Fibroblast of skin of right quadriceps (primary cell): Measurements from ENCODE around the gene PIP4K2B.

Source experiments
- DNase-seq: peaks from one replicate; pipeline ENCODE4 v3.0.0-alpha.2; 2013

The PIP4K2B gene

GRCh38 chr17:38777641-38778250 is 21.6 kb downstream of the PIP4K2B start:
- no peak for DNase-seq

- no peak for DNase-seq
Observed at GRCh38 chr17:38773258-38773657, 26.1 kb downstream of the PIP4K2B start.

DNA sequence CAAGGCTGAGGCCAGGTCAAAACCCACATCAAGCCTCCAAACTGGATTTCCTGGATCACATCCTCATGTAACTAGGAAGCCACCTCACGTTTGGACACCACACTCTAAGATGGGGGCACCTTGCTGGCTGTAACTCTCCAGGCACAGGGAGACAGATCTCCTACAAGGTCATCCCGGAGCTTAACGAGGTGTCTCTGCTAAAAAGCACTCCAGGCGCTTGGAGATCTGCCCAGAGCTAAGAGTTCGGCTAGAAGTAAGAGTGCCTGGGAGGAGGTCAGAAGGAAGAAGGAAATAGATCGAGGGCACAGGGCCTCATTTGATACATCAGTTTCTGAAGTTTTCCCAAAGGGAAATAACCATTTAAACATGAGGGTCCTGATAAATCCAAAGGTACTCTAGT is 30.9 kb downstream of the PIP4K2B start:
- DNase-seq, result no peak

- DNase-seq, result no peak
Observed at GRCh38 chr17:38766341-38766740, 33.0 kb downstream of the PIP4K2B start.

- no peak for DNase-seq
Observed at GRCh38 chr17:38762231-38762630, 37.1 kb downstream of the PIP4K2B start.

- peak; percentile 23 for DNase-seq
Observed at GRCh38 chr17:38761612-38762011, 37.7 kb downstream of the PIP4K2B start.

GRCh38 chr17:38753071-38753506 is 46.3 kb downstream of the PIP4K2B start:
- no peak for DNase-seq

- DNase-seq, result peak; percentile 100
Observed at GRCh38 chr17:38752308-38753070, 46.9 kb downstream of the PIP4K2B start, which contains the start of gene PSMB3. PSMB3 (plus strand) TSS chr17:38752741; CDS start chr17:38752827, 86 bp downstream.

- DNase-seq, result peak; percentile 88
Observed at GRCh38 chr17:38751808-38752307, 47.5 kb downstream of the PIP4K2B start.

DNA sequence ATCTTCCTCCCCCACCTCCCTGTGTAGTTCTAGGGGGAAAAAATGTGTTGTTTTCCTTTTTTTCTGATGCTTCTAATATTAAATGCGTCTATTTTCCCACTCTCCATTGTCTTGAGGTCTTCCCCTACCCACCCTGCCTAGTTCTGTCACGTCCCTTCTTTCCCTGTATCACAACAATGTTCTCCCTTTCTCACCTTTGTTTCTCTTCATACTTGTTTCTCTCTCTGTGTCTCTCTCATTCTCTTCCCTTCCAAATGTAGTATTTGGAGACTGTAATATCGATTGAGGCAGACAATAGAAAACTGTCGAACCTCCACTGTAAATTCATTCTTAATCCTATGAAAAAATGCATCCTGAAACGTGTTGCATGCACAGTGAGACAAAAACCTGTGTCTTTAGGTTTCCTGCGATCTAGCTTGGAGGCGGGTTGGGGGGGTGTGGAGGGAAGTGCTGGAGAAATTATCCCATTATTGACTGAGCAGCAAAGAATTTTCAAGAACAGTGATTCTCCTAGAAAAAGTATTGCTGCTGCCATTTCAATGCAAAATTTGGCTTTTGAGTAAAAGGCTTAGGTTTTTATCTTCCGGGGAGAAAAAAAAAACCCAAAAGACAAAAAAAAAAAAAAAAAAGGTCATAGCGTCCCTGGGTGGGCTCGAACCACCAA is 48.1 kb downstream of the PIP4K2B start:
- no peak for DNase-seq

DNA sequence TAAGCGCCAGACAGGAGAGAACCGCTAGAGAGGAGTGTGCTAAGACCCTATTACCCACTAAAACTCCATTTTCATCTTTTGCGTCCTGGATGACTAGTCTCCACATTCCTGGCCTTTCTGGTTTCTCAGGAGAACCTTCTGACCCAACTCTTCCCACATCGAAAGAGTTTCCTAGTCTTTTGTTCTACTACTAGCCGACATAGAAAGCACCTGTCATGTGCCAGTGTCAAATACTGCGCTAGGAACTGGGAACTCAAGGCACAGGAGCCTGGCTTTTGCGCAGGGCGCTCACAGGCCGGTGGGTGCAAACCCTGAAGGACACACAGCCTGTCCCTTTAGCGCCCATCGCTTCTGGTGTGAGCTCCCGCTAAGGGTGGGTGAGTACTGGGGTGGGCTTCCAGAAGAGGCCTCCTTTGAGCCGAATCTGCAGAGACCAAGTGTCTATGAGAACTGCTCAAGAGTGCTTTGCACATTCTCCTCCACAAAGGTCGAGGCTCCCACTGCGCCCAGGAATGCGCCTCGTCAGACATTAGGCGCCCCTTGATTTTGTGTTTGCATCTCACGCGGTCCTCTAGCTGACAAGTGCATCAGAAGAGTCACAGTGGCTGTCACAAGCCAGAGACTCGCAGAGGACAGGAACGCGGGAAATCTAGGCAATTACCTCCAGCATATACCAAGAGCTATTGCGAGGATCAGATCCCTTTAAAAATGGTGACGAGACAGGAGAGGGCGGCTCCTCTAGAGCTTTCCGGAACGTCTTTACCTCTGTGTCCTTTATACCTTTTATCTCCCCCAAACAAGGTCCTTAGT is 48.8 kb downstream of the PIP4K2B start:
- DNase-seq, result no peak

- no peak for DNase-seq
Observed at GRCh38 chr17:38750044-38750311, 49.4 kb downstream of the PIP4K2B start.

DNA sequence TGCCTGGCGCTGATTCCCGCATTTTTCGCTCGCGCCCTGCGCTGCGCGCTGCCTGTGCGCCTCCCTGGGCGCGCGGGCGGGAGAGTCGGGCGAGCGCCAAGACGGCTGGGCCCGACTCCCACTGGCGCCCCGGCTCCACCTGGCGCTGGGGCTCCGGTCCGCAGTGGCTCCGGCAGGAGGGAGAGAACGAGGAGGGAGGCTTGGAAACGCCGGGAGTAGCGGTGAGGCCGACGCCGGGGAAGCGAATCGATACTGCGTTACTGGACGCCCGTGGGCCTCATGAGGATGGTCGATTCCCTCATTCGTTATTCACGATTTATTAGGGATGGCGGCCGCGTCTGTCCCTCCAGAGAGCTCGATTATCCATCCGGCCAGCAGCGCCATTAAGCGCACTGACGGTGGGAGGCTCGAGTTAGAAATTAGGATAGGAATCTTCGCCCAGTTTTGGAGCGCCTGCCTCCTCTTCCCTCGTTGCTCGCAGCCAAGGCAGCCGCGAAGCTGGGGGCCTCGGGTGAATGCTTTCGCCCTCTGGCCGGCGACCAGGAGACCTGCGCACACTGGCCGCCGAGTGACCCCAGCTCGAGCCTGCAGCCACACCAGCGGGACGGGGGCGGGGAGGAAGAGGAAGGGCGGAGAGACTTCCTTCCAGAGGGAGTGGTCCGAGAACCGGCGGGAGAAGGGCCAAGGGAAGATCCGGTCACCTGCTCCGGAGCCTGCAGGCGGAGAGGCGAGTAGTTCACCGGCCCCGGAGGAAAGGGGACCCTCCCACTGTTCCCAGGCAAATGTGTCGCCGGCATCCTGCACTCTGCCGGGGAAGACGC is 49.9 kb downstream of the PIP4K2B start:
- peak; percentile 35 for DNase-seq

- no peak for DNase-seq
Observed at GRCh38 chr17:38748892-38749222, 50.5 kb downstream of the PIP4K2B start.

- peak; percentile 92 for DNase-seq
Observed at GRCh38 chr17:38748149-38748891, 51.0 kb downstream of the PIP4K2B start, which contains the start of gene PCGF2. PCGF2 (minus strand) TSS chr17:38748336; CDS start chr17:38740402, 7,934 bp downstream.

DNA sequence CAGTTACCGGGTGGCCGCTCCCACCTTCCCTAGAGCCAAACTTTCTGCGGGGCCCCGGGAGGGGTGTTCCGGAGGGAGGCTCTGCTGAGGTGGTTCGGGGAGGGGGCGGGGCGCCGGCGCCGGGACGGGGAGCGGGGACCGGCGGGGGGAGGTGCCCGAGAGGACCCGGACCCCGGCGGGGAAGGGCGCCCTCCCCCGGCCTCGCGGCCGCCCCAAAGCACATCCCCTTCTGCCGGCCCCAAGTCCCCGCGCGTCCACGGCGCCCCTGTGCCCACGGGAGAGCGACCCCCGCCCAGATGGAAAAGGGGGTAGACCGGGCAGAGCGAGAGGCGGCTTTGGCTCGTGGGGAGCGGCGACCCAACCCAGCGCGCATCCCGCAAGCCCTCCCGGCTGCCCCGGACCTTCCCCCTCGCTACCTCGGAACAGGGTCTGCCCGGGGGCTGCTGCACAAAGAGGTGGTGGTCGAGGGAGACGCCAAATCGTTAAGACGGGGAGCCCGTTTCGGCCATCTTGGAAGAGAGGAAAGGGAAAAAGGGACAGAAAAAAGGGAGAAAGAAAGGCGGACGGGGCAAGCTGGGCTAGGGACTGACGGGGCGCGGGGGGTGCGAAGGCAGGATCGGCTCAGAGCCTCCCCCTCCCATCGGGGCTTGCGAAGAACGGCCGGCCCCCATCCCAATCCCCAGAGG is 51.8 kb downstream of the PIP4K2B start:
- no peak for DNase-seq

DNA sequence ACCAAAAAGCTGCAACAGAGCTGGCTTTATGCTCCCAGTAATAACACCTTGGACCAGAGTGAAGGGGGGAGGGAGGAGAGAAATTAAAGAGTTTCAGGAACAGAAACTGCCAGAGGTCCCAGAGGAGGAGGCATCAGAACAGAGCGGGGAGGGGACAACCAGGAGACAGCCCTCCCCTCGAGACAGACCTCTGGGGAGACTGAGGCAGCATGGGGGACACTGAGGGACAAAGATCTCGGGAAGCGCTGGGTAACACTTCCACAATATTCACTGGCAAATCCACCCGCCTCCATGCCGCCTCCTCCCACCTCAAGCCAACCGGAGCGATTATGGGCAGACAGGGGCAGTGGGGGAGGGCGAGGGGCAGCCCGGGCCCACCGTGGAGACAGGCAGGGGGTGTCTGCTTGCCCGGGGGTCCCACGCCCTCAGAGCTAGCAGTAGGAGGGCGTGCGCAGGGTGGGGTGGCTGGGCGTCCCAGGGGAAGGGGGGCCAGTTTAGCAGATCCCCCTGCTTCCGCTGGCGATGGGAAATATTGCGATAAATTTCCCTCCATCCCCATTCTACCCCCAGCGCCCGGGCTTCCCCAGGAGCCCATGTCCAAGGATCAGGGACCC is 52.4 kb downstream of the PIP4K2B start:
- DNase-seq, result no peak

GRCh38 chr17:38746004-38746848 is 53.1 kb downstream of the PIP4K2B start:
- DNase-seq, result no peak

GRCh38 chr17:38745545-38745944 is 53.8 kb downstream of the PIP4K2B start:
- no peak for DNase-seq
